ENCODE measurements around the gene P2RY2.

GRCh38 chr11:73221996-73222395 is 3.9 kb downstream of the P2RY2 start:
- TF ChIP-seq CTCF (IDR thresholded peaks at IDR 0.05) (no peak), POLR2AphosphoS5 (IDR thresholded peaks at IDR 0.05) (no peak)
